ENCODE measurements around the gene CDK4. TPM values are rescaled to one million over a fixed set of nuclear protein-coding genes. Genes with fewer than 3 reads are reported as not detected.

CDK4 gene
- total and polyA plus RNA-seq, 4 donors, result 69.7 to 115 (median 89.9) TPM

- Histone ChIP-seq H3K9me3 (ENCODE audit: control insufficient read depth in 4 of 4, insufficient read depth in 3 of 4, low read length in 3 of 4) (no peaks in the 10 kb centered on the region), H3K4me1 (ENCODE audit: control insufficient read depth in 5 of 5, insufficient read depth in 5 of 5, low read length in 5 of 5) (peaks cover 0 to 14% (median 4%) of the 10 kb centered on the region in 5 donors), H3K27ac (ENCODE audit: low read depth in 1 of 2, low read length in 1 of 2) (peak overlapping the region; percentile 86 to 97), H3K4me3 (peak overlapping the region; percentile 81), H3K36me3 (ENCODE audit: control insufficient read depth in 4 of 4, insufficient read depth in 4 of 4, low read length in 4 of 4) (peaks cover 9 to 29% (median 18%) of the 10 kb centered on the region in 4 donors), H3K9ac (ENCODE audit: insufficient read depth in 1 of 2, low read length in 2 of 2) (peak overlapping the region; percentile 89 to 91), H3K27me3 (ENCODE audit: control insufficient read depth in 3 of 3, insufficient read depth in 3 of 3, low read length in 2 of 3) (peaks cover 0 to 23% (median 19%) of the 10 kb centered on the region in 3 donors)
- 40 to 41% methylated on average over 8 of the region's 8 CpGs for WGBS, 2 donors
- ATAC-seq (ENCODE audit: insufficient read depth, low FRiP score) (peak; percentile 0), DNase-seq (no peak)
- TF ChIP-seq, protein P1, sequence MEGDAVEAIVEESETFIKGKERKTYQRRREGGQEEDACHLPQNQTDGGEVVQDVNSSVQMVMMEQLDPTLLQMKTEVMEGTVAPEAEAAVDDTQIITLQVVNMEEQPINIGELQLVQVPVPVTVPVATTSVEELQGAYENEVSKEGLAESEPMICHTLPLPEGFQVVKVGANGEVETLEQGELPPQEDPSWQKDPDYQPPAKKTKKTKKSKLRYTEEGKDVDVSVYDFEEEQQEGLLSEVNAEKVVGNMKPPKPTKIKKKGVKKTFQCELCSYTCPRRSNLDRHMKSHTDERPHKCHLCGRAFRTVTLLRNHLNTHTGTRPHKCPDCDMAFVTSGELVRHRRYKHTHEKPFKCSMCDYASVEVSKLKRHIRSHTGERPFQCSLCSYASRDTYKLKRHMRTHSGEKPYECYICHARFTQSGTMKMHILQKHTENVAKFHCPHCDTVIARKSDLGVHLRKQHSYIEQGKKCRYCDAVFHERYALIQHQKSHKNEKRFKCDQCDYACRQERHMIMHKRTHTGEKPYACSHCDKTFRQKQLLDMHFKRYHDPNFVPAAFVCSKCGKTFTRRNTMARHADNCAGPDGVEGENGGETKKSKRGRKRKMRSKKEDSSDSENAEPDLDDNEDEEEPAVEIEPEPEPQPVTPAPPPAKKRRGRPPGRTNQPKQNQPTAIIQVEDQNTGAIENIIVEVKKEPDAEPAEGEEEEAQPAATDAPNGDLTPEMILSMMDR (IDR thresholded peaks at IDR 0.05; ENCODE audit: control extremely low read depth, extremely low read depth), result no peak
Observed at GRCh38 chr12:57745485-57745881, 6.6 kb downstream of the CDK4 start.

GRCh38 chr12:57744777-57745484, 7.2 kb downstream of the CDK4 start, which contains the start of gene TSPAN31:
TSPAN31 (plus strand) TSS chr12:57745039; CDS start chr12:57745155, 116 bp downstream.
- Histone ChIP-seq H3K27ac (ENCODE audit: low read depth in 1 of 2, low read length in 1 of 2) (peak within 1 kb of the TSS; percentile 93 to 97), H3K27me3 (ENCODE audit: control insufficient read depth in 3 of 3, insufficient read depth in 3 of 3, low read length in 2 of 3) (peaks cover 0 to 27% (median 24%) of the 10 kb centered on the region in 3 donors), H3K9ac (ENCODE audit: insufficient read depth in 1 of 2, low read length in 2 of 2) (peak within 1 kb of the TSS; percentile 89 to 91), H3K36me3 (ENCODE audit: control insufficient read depth in 4 of 4, insufficient read depth in 4 of 4, low read length in 4 of 4) (peaks cover 9 to 25% (median 14%) of the 10 kb centered on the region in 4 donors), H3K4me3 (peak within 1 kb of the TSS; percentile 81), H3K9me3 (ENCODE audit: control insufficient read depth in 4 of 4, insufficient read depth in 3 of 4, low read length in 3 of 4) (no peaks in the 10 kb centered on the region), H3K4me1 (ENCODE audit: control insufficient read depth in 5 of 5, insufficient read depth in 5 of 5, low read length in 5 of 5) (peaks cover 0 to 12% (median 4%) of the 10 kb centered on the region in 5 donors)
- peak; percentile 98 to 100 (median 99) for DNase-seq
- WGBS, 2 donors, result 0% methylated on average over 29 of the region's 29 CpGs
- TF ChIP-seq, protein P1 (IDR thresholded peaks at IDR 0.05; ENCODE audit: control extremely low read depth, extremely low read depth), result no peak
- peak; percentile 94 for ATAC-seq (ENCODE audit: insufficient read depth, low FRiP score)

- Histone ChIP-seq H3K27me3 (ENCODE audit: control insufficient read depth in 3 of 3, insufficient read depth in 3 of 3, low read length in 2 of 3) (peaks cover 0 to 33% (median 30%) of the 10 kb centered on the region in 3 donors), H3K4me1 (ENCODE audit: control insufficient read depth in 5 of 5, insufficient read depth in 5 of 5, low read length in 5 of 5) (peaks cover 0 to 12% (median 4%) of the 10 kb centered on the region in 5 donors), H3K9me3 (ENCODE audit: control insufficient read depth in 4 of 4, insufficient read depth in 3 of 4, low read length in 3 of 4) (no peaks in the 10 kb centered on the region), H3K9ac (ENCODE audit: insufficient read depth in 1 of 2, low read length in 2 of 2) (peak overlapping the region in 1 of 2 donors; percentile 91), H3K4me3 (peak overlapping the region; percentile 20), H3K36me3 (ENCODE audit: control insufficient read depth in 4 of 4, insufficient read depth in 4 of 4, low read length in 4 of 4) (peaks cover 9 to 24% (median 12%) of the 10 kb centered on the region in 4 donors), H3K27ac (ENCODE audit: low read depth in 1 of 2, low read length in 1 of 2) (peak overlapping the region; percentile 93 to 97)
- DNase-seq (no peak), ATAC-seq (ENCODE audit: insufficient read depth, low FRiP score) (peak; percentile 56)
- TF ChIP-seq, protein P1 (IDR thresholded peaks at IDR 0.05; ENCODE audit: control extremely low read depth, extremely low read depth), result no peak
- WGBS, 2 donors, result 6 to 9% methylated on average over 21 of the region's 21 CpGs
Observed at GRCh38 chr12:57744194-57744776, 7.8 kb downstream of the CDK4 start.
